GM18861 (cell line): ENCODE results near the gene CHRNB4.

Source experiments
- ATAC-seq: cut with Tn5 transposase; IDR thresholded peaks from one replicate; pipeline ENCODE4 v1.9.1; 2021; ENCODE audit not compliant: unreplicated experiment

CHRNB4 gene

GRCh38 chr15:78671626-78672211 is 30.7 kb upstream of the CHRNB4 start:
- ATAC-seq, result no peak

- no peak for ATAC-seq
These were observed 28.0 kb upstream of the CHRNB4 start for GRCh38 chr15:78668987-78669386.

- no peak for ATAC-seq
These were observed 26.7 kb upstream of the CHRNB4 start for GRCh38 chr15:78667578-78668236.

GRCh38 chr15:78666010-78666409 is 25.0 kb upstream of the CHRNB4 start:
- no peak for ATAC-seq

- ATAC-seq, result no peak
These were observed 22.7 kb upstream of the CHRNB4 start for GRCh38 chr15:78663703-78664102.

- no peak for ATAC-seq
These were observed 21.0 kb upstream of the CHRNB4 start for GRCh38 chr15:78662028-78662427.

- ATAC-seq, result no peak
These were observed 20.0 kb upstream of the CHRNB4 start for GRCh38 chr15:78661001-78661400.

- ATAC-seq, result no peak
These were observed 19.6 kb upstream of the CHRNB4 start for GRCh38 chr15:78660584-78660983.

- no peak for ATAC-seq
These were observed 17.8 kb upstream of the CHRNB4 start for GRCh38 chr15:78658823-78659222.

- no peak for ATAC-seq
These were observed 13.3 kb upstream of the CHRNB4 start for GRCh38 chr15:78654272-78654671.

- ATAC-seq, result no peak
These were observed 11.1 kb upstream of the CHRNB4 start for GRCh38 chr15:78651930-78652615.

- no peak for ATAC-seq
These were observed 10.0 kb upstream of the CHRNB4 start for GRCh38 chr15:78651007-78651406.

- ATAC-seq, result no peak
These were observed 9.0 kb upstream of the CHRNB4 start for GRCh38 chr15:78650022-78650421.

GRCh38 chr15:78645009-78645408 is 4.0 kb upstream of the CHRNB4 start:
- ATAC-seq, result no peak

GRCh38 chr15:78642331-78642730 is 1.3 kb upstream of the CHRNB4 start:
- no peak for ATAC-seq

GRCh38 chr15:78641749-78642275 is 802 bp upstream of the CHRNB4 start:
- no peak for ATAC-seq

- no peak for ATAC-seq
These were observed 396 bp downstream of the CHRNB4 start for GRCh38 chr15:78640527-78641101.

- no peak for ATAC-seq
These were observed 2.2 kb downstream of the CHRNB4 start for GRCh38 chr15:78638658-78639314.

- ATAC-seq, result no peak
These were observed 3.1 kb downstream of the CHRNB4 start for GRCh38 chr15:78637776-78638435.

- ATAC-seq, result no peak
These were observed 4.6 kb downstream of the CHRNB4 start for GRCh38 chr15:78636378-78636859.

- no peak for ATAC-seq
These were observed 5.7 kb downstream of the CHRNB4 start for GRCh38 chr15:78635346-78635745.
